ENCODE data around the gene ATP6V1E1.
"Not testable (repeated sequence)": the region's sequence is repeated elsewhere in the genome, so short reads cannot be mapped to it uniquely, and the experiment has no call there.

ATP6V1E1 gene

GRCh38 chr22:17580441-17581031 is 48.0 kb downstream of the ATP6V1E1 start:
- no peak for DNase-seq

GRCh38 chr22:17579535-17579981 is 49.0 kb downstream of the ATP6V1E1 start:
- no peak for DNase-seq

- DNase-seq = no peak
These were observed 50.3 kb downstream of the ATP6V1E1 start for GRCh38 chr22:17578136-17578754.

- DNase-seq = no peak
These were observed 52.1 kb downstream of the ATP6V1E1 start for GRCh38 chr22:17576470-17576869.

- DNase-seq = no peak
These were observed 52.9 kb downstream of the ATP6V1E1 start for GRCh38 chr22:17575681-17576080.

GRCh38 chr22:17575151-17575550 is 53.4 kb downstream of the ATP6V1E1 start:
- DNase-seq = no peak

GRCh38 chr22:17570851-17571631 is 57.5 kb downstream of the ATP6V1E1 start:
- DNase-seq = no peak

GRCh38 chr22:17569971-17570511 is 58.5 kb downstream of the ATP6V1E1 start:
- DNase-seq = no peak

GRCh38 chr22:17566776-17567175 is 61.8 kb downstream of the ATP6V1E1 start:
- DNase-seq = no peak

GRCh38 chr22:17566016-17566687 is 62.4 kb downstream of the ATP6V1E1 start:
- not testable (repeated sequence) for DNase-seq

- no peak for DNase-seq
These were observed 64.6 kb downstream of the ATP6V1E1 start for GRCh38 chr22:17563936-17564391.

GRCh38 chr22:17562906-17563870 is 65.4 kb downstream of the ATP6V1E1 start, which contains the start of gene SLC25A18:
Gene SLC25A18, plus strand, starts transcription at chr22:17563498. Its CDS starts 16,447 bp downstream, at chr22:17579945.
- DNase-seq = no peak

GRCh38 chr22:17559188-17559587 is 69.4 kb downstream of the ATP6V1E1 start:
- no peak for DNase-seq

GRCh38 chr22:17554814-17555213 is 73.7 kb downstream of the ATP6V1E1 start:
- DNase-seq = no peak

- no peak for DNase-seq
These were observed 75.8 kb downstream of the ATP6V1E1 start for GRCh38 chr22:17552737-17553136.

- DNase-seq = no peak
These were observed 78.9 kb downstream of the ATP6V1E1 start for GRCh38 chr22:17549655-17550054.

GRCh38 chr22:17549183-17549582 is 79.4 kb downstream of the ATP6V1E1 start:
- no peak for DNase-seq

- DNase-seq = no peak
These were observed 79.9 kb downstream of the ATP6V1E1 start for GRCh38 chr22:17548756-17549035.

GRCh38 chr22:17548010-17548755 is 80.4 kb downstream of the ATP6V1E1 start:
- no peak for DNase-seq

- DNase-seq = no peak
These were observed 86.1 kb downstream of the ATP6V1E1 start for GRCh38 chr22:17542452-17542851.

All from NCI-H187 (cell line).